NB4 (cell line): ENCODE measurements around the gene RPP30.

Experiments used
- MYC ChIP-seq: IDR thresholded peaks from 2 replicates; pipeline ENCODE4 v1.6.1; 2011; ENCODE audit warnings: low read depth, low read length
- POLR2A ChIP-seq: IDR thresholded peaks from 2 replicates; pipeline ENCODE4 v1.6.1; 2011; ENCODE audit warnings: mild to moderate bottlenecking; ENCODE audit not compliant: insufficient read length; ENCODE audit errors: extremely low read depth
- TF ChIP-seq, protein P1 (sequence below): IDR thresholded peaks from one replicate; pipeline ENCODE4 v1.5.1; 2012; ENCODE audit warnings: low read depth, low read length
- TF ChIP-seq, protein P2 (sequence below): IDR thresholded peaks from 2 replicates; pipeline ENCODE4 v1.6.1; 2011; ENCODE audit warnings: low read depth, low read length

DNA sequence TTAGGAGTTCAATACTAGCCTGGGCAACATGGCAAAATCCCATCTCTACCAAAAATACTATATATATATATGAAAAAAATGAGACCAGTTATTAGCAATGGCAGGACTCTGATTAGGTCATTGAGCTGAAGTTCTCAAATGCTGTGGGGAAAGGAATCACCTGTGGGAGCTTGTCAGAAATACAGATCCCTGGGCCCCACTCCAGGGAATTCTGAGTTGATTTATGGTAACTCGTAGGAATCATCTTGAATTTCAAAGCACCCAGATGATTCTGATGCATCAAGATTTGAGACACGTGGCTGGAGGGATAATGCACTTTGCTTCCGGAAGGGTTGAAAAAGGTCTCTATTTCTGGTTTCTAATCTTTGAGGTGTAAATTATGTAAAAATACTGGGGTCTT lies 50.1 kb downstream of the RPP30 start:
- TF ChIP-seq, protein P1, sequence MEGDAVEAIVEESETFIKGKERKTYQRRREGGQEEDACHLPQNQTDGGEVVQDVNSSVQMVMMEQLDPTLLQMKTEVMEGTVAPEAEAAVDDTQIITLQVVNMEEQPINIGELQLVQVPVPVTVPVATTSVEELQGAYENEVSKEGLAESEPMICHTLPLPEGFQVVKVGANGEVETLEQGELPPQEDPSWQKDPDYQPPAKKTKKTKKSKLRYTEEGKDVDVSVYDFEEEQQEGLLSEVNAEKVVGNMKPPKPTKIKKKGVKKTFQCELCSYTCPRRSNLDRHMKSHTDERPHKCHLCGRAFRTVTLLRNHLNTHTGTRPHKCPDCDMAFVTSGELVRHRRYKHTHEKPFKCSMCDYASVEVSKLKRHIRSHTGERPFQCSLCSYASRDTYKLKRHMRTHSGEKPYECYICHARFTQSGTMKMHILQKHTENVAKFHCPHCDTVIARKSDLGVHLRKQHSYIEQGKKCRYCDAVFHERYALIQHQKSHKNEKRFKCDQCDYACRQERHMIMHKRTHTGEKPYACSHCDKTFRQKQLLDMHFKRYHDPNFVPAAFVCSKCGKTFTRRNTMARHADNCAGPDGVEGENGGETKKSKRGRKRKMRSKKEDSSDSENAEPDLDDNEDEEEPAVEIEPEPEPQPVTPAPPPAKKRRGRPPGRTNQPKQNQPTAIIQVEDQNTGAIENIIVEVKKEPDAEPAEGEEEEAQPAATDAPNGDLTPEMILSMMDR, result no peak
- TF ChIP-seq POLR2A (no peak), MYC (no peak)
- TF ChIP-seq, protein P2, sequence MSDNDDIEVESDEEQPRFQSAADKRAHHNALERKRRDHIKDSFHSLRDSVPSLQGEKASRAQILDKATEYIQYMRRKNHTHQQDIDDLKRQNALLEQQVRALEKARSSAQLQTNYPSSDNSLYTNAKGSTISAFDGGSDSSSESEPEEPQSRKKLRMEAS, result no peak
